Liver (tissue), 9 donors: ENCODE measurements around the gene NCK1. TPM values are rescaled to one million over a fixed set of nuclear protein-coding genes. Genes with fewer than 3 reads are reported as not detected.

Experiments
- DNase-seq: peaks from one replicate; pipeline ENCODE4 v3.0.0-alpha.2; 2017; ENCODE audit warnings: low spot score
- H3K27ac ChIP-seq, 2 donors: one replicate each; pipeline ENCODE4 v1.7.0; 2013; ENCODE audit warnings: inconsistent platforms in 2 of 2, low read length in 2 of 2, control low read depth in 1 of 2, low read depth in 1 of 2, mild to moderate bottlenecking in 1 of 2
- H3K27me3 ChIP-seq, 4 donors: one replicate each; pipeline versions ENCODE4 v1.6.1 to v1.7.0; 2013; ENCODE audit warnings: low read length in 3 of 4, inconsistent platforms in 1 of 4, mild to moderate bottlenecking in 1 of 4, moderate library complexity in 1 of 4; ENCODE audit not compliant: control insufficient read depth in 4 of 4, insufficient read depth in 4 of 4
- H3K36me3 ChIP-seq, 4 donors: one replicate each; pipeline versions ENCODE4 v1.6.1 to v1.7.0; 2013; ENCODE audit warnings: low read length in 3 of 4, mild to moderate bottlenecking in 3 of 4, low read depth in 1 of 4, moderate library complexity in 1 of 4; ENCODE audit not compliant: control insufficient read depth in 4 of 4, insufficient read depth in 3 of 4
- H3K4me1 ChIP-seq, 4 donors: one replicate each; pipeline versions ENCODE4 v1.6.1 to v1.7.0; 2013; ENCODE audit warnings: low read length in 3 of 4, mild to moderate bottlenecking in 3 of 4, moderate library complexity in 1 of 4; ENCODE audit not compliant: control insufficient read depth in 4 of 4, insufficient read depth in 4 of 4
- H3K4me3 ChIP-seq, 3 donors: one replicate each; pipeline versions ENCODE4 v1.6.1 to v1.7.0; 2013; ENCODE audit warnings: low read length in 3 of 3, control low read depth in 1 of 3, low read depth in 1 of 3, mild to moderate bottlenecking in 1 of 3
- H3K9ac ChIP-seq, 2 donors: one replicate each; pipeline ENCODE4 v1.7.0; 2013; ENCODE audit warnings: low read length in 2 of 2, mild to moderate bottlenecking in 2 of 2, moderate library complexity in 2 of 2, control low read depth in 1 of 2, low read depth in 1 of 2
- H3K9me3 ChIP-seq, 4 donors: one replicate each; pipeline versions ENCODE4 v1.6.1 to v1.7.0; 2013; ENCODE audit warnings: low read length in 3 of 4; ENCODE audit not compliant: control insufficient read depth in 4 of 4
- ATF3 ChIP-seq: IDR thresholded peaks from 2 replicates; pipeline ENCODE4 v1.6.1; 2016; ENCODE audit warnings: antibody characterized with exemption
- EGR1 ChIP-seq, 2 donors: IDR thresholded peaks; 2 replicates each; pipeline ENCODE4 v1.6.1; 2016 to 2018; ENCODE audit warnings: antibody characterized with exemption in 2 of 2, low read depth in 2 of 2
- FOXA1 ChIP-seq: IDR thresholded peaks from 2 replicates; pipeline ENCODE4 v1.6.1; 2016; ENCODE audit warnings: antibody characterized with exemption
- FOXA2 ChIP-seq: IDR thresholded peaks from 2 replicates; pipeline ENCODE4 v1.6.1; 2016; ENCODE audit warnings: antibody characterized with exemption
- GABPA ChIP-seq, 2 donors: IDR thresholded peaks in 1 of 2; conservative IDR thresholded peaks in 1 of 2; 2 replicates each; pipeline ENCODE4 v1.6.1; 2016; ENCODE audit warnings: antibody characterized with exemption in 2 of 2, mild to moderate bottlenecking in 1 of 2, moderate library complexity in 1 of 2
- HNF4A ChIP-seq, 2 donors: conservative IDR thresholded peaks; 2 replicates each; pipeline ENCODE4 v1.6.1; 2016; ENCODE audit warnings: antibody characterized with exemption in 2 of 2, mild to moderate bottlenecking in 2 of 2
- HNF4G ChIP-seq: IDR thresholded peaks from 2 replicates; pipeline ENCODE4 v1.6.1; 2016; ENCODE audit warnings: antibody characterized with exemption
- JUND ChIP-seq, 2 donors: IDR thresholded peaks; 2 replicates each; pipeline ENCODE4 v1.6.1; 2016; ENCODE audit warnings: antibody characterized with exemption in 2 of 2
- NR2F2 ChIP-seq: IDR thresholded peaks from 2 replicates; pipeline ENCODE4 v1.6.1; 2016; ENCODE audit warnings: antibody characterized with exemption
- RAD21 ChIP-seq, 2 donors: IDR thresholded peaks; 2 replicates each; pipeline ENCODE4 v1.6.1; 2016; ENCODE audit warnings: antibody characterized with exemption in 2 of 2, mild to moderate bottlenecking in 2 of 2
- RXRA ChIP-seq, 2 donors: IDR thresholded peaks; 2 replicates each; pipeline ENCODE4 v1.6.1; 2017 to 2018; ENCODE audit warnings: antibody characterized with exemption in 2 of 2, mild to moderate bottlenecking in 1 of 2
- SP1 ChIP-seq: IDR thresholded peaks from 2 replicates; pipeline ENCODE4 v1.6.1; 2018; ENCODE audit warnings: antibody characterized with exemption, mild to moderate bottlenecking
- TAF1 ChIP-seq: conservative IDR thresholded peaks from 2 replicates; pipeline ENCODE4 v1.6.1; 2016; ENCODE audit warnings: antibody characterized with exemption, mild to moderate bottlenecking
- YY1 ChIP-seq: IDR thresholded peaks from 2 replicates; pipeline ENCODE4 v1.6.1; 2016; ENCODE audit warnings: antibody characterized with exemption, mild to moderate bottlenecking
- ZBTB33 ChIP-seq: IDR thresholded peaks from 2 replicates; pipeline ENCODE4 v1.6.1; 2016; ENCODE audit warnings: antibody characterized with exemption
- WGBS: extraction: QIAGEN DNeasy Blood & Tissue Kit; methylation state at CpG from one replicate; pipeline ENCODE4 v1.1.7; 2013; 5-methylcytosine and 5-hydroxymethylcytosine counted together
- polyA plus RNA-seq, 2 donors: library from polyadenylated mRNA; stranded (reverse) in 1 of 2; unstranded in 1 of 2; fragments of 200-250 nt in 1 of 2; fragments of >200 nt in 1 of 2; fragmentation: Nextera tagmentation in 1 of 2; extraction: Ambion mirVana in 1 of 2; gene quantifications; one replicate each; pipeline versions ENCODE4 v1.2.1 to v1.2.3, GENCODE V29; 2013 to 2015
- total RNA-seq, 2 donors: library from RNA; depleted of rRNA; stranded (reverse); fragments of >200 nt; gene quantifications; one replicate each; pipeline ENCODE4 v1.2.3, GENCODE V29; 2014
- TF ChIP-seq, protein P1 (sequence below): fragments of 150-350 bp; IDR thresholded peaks from 2 replicates; pipeline ENCODE4 v1.5.1; 2017; ENCODE audit warnings: improper control_type of control experiment, low read depth, low read length; ENCODE audit not compliant: missing input control
- TF ChIP-seq, protein P2 (sequence below): IDR thresholded peaks from 2 replicates; pipeline ENCODE4 v1.6.1; 2016; ENCODE audit warnings: antibody characterized with exemption, mild to moderate bottlenecking
- donor health status: healthy.
- donor health status: healthy.
- donor health status: healthy.
- donor health status: healthy.
- donor health status: healthy.

The NCK1 gene
- total and polyA plus RNA-seq, 4 donors: 13.7 to 35.8 (median 19.4) TPM

DNA sequence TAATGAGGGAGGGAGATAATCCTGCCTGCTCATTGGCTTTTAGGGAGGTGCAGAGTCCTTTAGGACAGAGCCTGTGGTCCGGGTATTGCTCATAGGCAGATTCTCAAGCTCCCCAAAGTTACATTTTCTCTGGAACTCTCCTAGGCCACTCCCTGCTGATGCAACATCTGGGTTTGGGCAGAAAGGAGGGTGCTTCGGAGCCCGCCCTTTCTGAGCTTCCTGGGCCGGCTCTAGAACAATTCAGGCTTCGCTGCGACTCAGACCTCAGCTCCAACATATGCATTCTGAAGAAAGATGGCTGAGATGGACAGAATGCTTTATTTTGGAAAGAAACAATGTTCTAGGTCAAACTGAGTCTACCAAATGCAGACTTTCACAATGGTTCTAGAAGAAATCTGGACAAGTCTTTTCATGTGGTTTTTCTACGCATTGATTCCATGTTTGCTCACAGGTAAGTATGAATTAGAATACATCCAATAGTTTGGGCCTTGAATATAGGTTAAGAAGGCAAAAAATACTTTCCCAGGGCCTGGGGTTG, 95.8 kb downstream of the NCK1 start, which contains the start of gene IL20RB:
Gene IL20RB (plus strand): TSS at position 233 of the 538 bp plus-strand sequence. CDS start 131 bp downstream, at position 364.
- 87% methylated on average over 7 of the region's 7 CpGs for WGBS
- no peak within 1 kb of the TSS for H3K27ac ChIP-seq

DNA sequence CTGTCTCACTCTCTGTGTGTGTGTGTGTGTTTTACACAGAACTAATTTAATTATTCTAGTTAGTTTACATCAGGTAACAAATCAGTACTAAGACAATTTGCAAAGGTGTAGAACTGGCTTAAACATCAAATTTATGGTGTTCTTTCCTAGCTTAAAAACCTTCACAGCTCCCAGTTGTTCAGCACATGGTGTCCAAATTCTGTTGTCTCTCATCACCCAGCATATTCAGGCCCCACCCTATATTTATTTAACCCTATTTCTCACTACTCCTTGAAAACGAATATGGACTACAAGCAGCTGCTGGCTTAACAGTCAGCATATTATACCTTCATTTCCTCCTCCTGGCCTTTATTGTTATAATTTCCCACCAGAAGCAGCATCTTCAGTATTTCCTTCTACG, 96.9 kb downstream of the NCK1 start:
- Histone ChIP-seq H3K9ac (no peak overlapping the region), H3K36me3 (no peaks in the 10 kb centered on the region), H3K27me3 (no peaks in the 10 kb centered on the region), H3K4me1 (peaks cover 0 to 13% (median 5%) of the 10 kb centered on the region in 4 donors), H3K9me3 (no peaks in the 10 kb centered on the region), H3K27ac (no peak overlapping the region), H3K4me3 (no peak overlapping the region)
- no peak for DNase-seq
- TF ChIP-seq HNF4G (no peak), ATF3 (no peak), TAF1 (no peak), ZBTB33 (no peak), RAD21 (IDR thresholded peaks at IDR 0.05) (no peak), EGR1 (IDR thresholded peaks at IDR 0.05; ENCODE audit: low read depth in 2 of 2) (no peak), RXRA (IDR thresholded peaks at IDR 0.05) (no peak), FOXA1 (no peak), FOXA2 (no peak), GABPA (IDR thresholded peaks at IDR 0.05 in 1 of 2, conservative IDR thresholded peaks at IDR 0.05 in 1 of 2) (no peak), YY1 (no peak), NR2F2 (no peak), JUND (IDR thresholded peaks at IDR 0.05) (no peak), HNF4A (conservative IDR thresholded peaks at IDR 0.05) (no peak), SP1 (no peak)
- TF ChIP-seq, protein P1, sequence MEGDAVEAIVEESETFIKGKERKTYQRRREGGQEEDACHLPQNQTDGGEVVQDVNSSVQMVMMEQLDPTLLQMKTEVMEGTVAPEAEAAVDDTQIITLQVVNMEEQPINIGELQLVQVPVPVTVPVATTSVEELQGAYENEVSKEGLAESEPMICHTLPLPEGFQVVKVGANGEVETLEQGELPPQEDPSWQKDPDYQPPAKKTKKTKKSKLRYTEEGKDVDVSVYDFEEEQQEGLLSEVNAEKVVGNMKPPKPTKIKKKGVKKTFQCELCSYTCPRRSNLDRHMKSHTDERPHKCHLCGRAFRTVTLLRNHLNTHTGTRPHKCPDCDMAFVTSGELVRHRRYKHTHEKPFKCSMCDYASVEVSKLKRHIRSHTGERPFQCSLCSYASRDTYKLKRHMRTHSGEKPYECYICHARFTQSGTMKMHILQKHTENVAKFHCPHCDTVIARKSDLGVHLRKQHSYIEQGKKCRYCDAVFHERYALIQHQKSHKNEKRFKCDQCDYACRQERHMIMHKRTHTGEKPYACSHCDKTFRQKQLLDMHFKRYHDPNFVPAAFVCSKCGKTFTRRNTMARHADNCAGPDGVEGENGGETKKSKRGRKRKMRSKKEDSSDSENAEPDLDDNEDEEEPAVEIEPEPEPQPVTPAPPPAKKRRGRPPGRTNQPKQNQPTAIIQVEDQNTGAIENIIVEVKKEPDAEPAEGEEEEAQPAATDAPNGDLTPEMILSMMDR: no peak
- TF ChIP-seq, protein P2, sequence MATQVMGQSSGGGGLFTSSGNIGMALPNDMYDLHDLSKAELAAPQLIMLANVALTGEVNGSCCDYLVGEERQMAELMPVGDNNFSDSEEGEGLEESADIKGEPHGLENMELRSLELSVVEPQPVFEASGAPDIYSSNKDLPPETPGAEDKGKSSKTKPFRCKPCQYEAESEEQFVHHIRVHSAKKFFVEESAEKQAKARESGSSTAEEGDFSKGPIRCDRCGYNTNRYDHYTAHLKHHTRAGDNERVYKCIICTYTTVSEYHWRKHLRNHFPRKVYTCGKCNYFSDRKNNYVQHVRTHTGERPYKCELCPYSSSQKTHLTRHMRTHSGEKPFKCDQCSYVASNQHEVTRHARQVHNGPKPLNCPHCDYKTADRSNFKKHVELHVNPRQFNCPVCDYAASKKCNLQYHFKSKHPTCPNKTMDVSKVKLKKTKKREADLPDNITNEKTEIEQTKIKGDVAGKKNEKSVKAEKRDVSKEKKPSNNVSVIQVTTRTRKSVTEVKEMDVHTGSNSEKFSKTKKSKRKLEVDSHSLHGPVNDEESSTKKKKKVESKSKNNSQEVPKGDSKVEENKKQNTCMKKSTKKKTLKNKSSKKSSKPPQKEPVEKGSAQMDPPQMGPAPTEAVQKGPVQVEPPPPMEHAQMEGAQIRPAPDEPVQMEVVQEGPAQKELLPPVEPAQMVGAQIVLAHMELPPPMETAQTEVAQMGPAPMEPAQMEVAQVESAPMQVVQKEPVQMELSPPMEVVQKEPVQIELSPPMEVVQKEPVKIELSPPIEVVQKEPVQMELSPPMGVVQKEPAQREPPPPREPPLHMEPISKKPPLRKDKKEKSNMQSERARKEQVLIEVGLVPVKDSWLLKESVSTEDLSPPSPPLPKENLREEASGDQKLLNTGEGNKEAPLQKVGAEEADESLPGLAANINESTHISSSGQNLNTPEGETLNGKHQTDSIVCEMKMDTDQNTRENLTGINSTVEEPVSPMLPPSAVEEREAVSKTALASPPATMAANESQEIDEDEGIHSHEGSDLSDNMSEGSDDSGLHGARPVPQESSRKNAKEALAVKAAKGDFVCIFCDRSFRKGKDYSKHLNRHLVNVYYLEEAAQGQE: no peak
- WGBS: 63% methylated on average over 2 of the region's 2 CpGs

More for the DNA sequence above, 95.8 kb downstream of the NCK1 start, which contains the start of gene IL20RB:
- Histone ChIP-seq H3K4me1 (peaks cover 0 to 15% (median 5%) of the 10 kb centered on the region in 4 donors), H3K27me3 (no peaks in the 10 kb centered on the region), H3K4me3 (no peak within 1 kb of the TSS), H3K36me3 (no peaks in the 10 kb centered on the region), H3K9me3 (no peaks in the 10 kb centered on the region), H3K9ac (no peak within 1 kb of the TSS)
- no peak for DNase-seq
- TF ChIP-seq HNF4G (no peak), HNF4A (conservative IDR thresholded peaks at IDR 0.05) (peak in 1 of 2 donors; percentile 4), YY1 (no peak)
- TF ChIP-seq, protein P1: no peak
